Activated B cell treated with CpG ODN at 0.5 μM for 24 hours (primary cell): ENCODE results near the gene CAPN1. TPM values are rescaled to one million over a fixed set of nuclear protein-coding genes. Genes with fewer than 3 reads are reported as not detected.
"Not testable (repeated sequence)": the region's sequence is repeated elsewhere in the genome, so short reads cannot be mapped to it uniquely, and the experiment has no call there.

Source experiments
- ATAC-seq: fragments of 200-7000 bp; cut with Tn5 transposase; one replicate; pipeline ENCODE4 v1.10.0; 2021; ENCODE audit warnings: low read depth, mild to moderate bottlenecking, moderate library complexity
- CTCF ChIA-PET: fragments of 350-600 bp; sonication (Branson Sonifier 250); formaldehyde crosslinking; loops from one replicate; lab custom pipeline; 2021; ENCODE audit warnings: antibody characterized with exemption; lab: Charles Lee
- POLR2A ChIA-PET: fragments of 350-600 bp; sonication (Branson Sonifier 250); formaldehyde crosslinking; loops from one replicate; lab custom pipeline; 2021; ENCODE audit warnings: antibody characterized with exemption; lab: Charles Lee
- DNase-seq: peaks from one replicate; pipeline ENCODE4 v3.0.0; 2022
- H3K27ac Mint-ChIP-seq: one replicate; pipeline ENCODE4 v1.8.0; 2020; ENCODE audit warnings: mixed read lengths
- H3K27me3 Mint-ChIP-seq: one replicate; pipeline ENCODE4 v1.8.0; 2021; ENCODE audit warnings: mixed read lengths
- H3K36me3 Mint-ChIP-seq: one replicate; pipeline ENCODE4 v1.8.0; 2021; ENCODE audit warnings: low read depth, mixed read lengths
- H3K4me1 Mint-ChIP-seq: one replicate; pipeline ENCODE4 v1.8.0; 2021; ENCODE audit warnings: mixed read lengths
- H3K4me3 Mint-ChIP-seq: one replicate; pipeline ENCODE4 v1.8.0; 2020; ENCODE audit warnings: mild to moderate bottlenecking, mixed read lengths
- H3K9me3 Mint-ChIP-seq: one replicate; pipeline ENCODE4 v1.8.0; 2020; ENCODE audit warnings: mixed read lengths
- CTCF ChIP-seq: fragments of 200-600 bp; IDR thresholded peaks from one replicate; pipeline ENCODE4 v1.8.0; 2022; ENCODE audit warnings: antibody characterized with exemption, mild to moderate bottlenecking
- intact Hi-C: fragments of 100-400 bp; cut with micrococcal nuclease; formaldehyde crosslinking; loops from one replicate; pipeline ENCODE4 v1.15.1; 2024
- total RNA-seq: library from RNA; stranded (reverse); gene quantifications from 2 replicates; pipeline ENCODE4 v1.2.3, GENCODE V29; 2022

The CAPN1 gene
- total RNA-seq, 1 donor from 2014 or later = 260 TPM

GRCh38 chr11:65167656-65168055, 14.1 kb upstream of the CAPN1 start:
- no peak for TF ChIP-seq CTCF
- ATAC-seq (no peak), DNase-seq (no peak)
- no peaks in the 10 kb centered on the region for H3K36me3 Mint-ChIP-seq
- intact Hi-C loops = no loop called here
- H3K27me3 Mint-ChIP-seq = no peaks in the 10 kb centered on the region
- CTCF ChIA-PET = no interaction called here
- H3K4me1 Mint-ChIP-seq = peaks cover 12% of the 10 kb centered on the region
- H3K9me3 Mint-ChIP-seq = no peaks in the 10 kb centered on the region
- POLR2A ChIA-PET = interaction anchor here (0.7 to 4.0 kb wide), 2 partner anchors 33 to 71 kb away, joined by 3 to 27 read pairs; partner anchors contain the start of gene SYVN1
- H3K4me3 Mint-ChIP-seq = no peak overlapping the region
- no peak overlapping the region for H3K27ac Mint-ChIP-seq

GRCh38 chr11:65169164-65169641, 12.5 kb upstream of the CAPN1 start:
- H3K9me3 Mint-ChIP-seq = no peaks in the 10 kb centered on the region
- peaks cover 12% of the 10 kb centered on the region for H3K4me1 Mint-ChIP-seq
- ChIA-PET POLR2A (interaction anchor here (0.6 to 4.0 kb wide), 8 partner anchors 9 to 92 kb away, joined by 3 to 27 read pairs (median 4); partner anchors contain the start of genes FAU, MRPL49, POLA2 and SYVN1), CTCF (interaction anchor here (0.7 kb wide), 1 partner anchor 59 kb away, joined by 3 read pairs; no protein-coding TSS in a partner anchor)
- H3K4me3 Mint-ChIP-seq = no peak overlapping the region
- H3K27ac Mint-ChIP-seq = peak overlapping the region; percentile 87
- peak; percentile 62 for ATAC-seq
- intact Hi-C loops = no loop called here
- H3K36me3 Mint-ChIP-seq = no peaks in the 10 kb centered on the region
- H3K27me3 Mint-ChIP-seq = no peaks in the 10 kb centered on the region
- no peak for DNase-seq
- no peak for TF ChIP-seq CTCF

GRCh38 chr11:65170058-65170534, 11.6 kb upstream of the CAPN1 start, which contains the start of gene SPDYC:
SPDYC (plus strand) TSS chr11:65170233; CDS start chr11:65171358, 1,125 bp downstream.
- DNase-seq (no peak), ATAC-seq (no peak)
- Mint-ChIP-seq H3K27me3 (no peaks in the 10 kb centered on the region), H3K9me3 (no peaks in the 10 kb centered on the region), H3K4me1 (peaks cover 15% of the 10 kb centered on the region), H3K27ac (peak within 1 kb of the TSS; percentile 87), H3K4me3 (no peak within 1 kb of the TSS), H3K36me3 (peaks cover 3% of the 10 kb centered on the region)
- ChIA-PET CTCF (no interaction called here), POLR2A (interaction anchor here (0.5 to 4.0 kb wide), 3 partner anchors 36 to 160 kb away, joined by 3 to 27 read pairs (median 8); partner anchors contain the start of genes FAU, MRPL49 and SYVN1)
- no peak for TF ChIP-seq CTCF
- intact Hi-C loops = no loop called here

- ATAC-seq (no peak), DNase-seq (no peak)
- H3K27me3 Mint-ChIP-seq = no peaks in the 10 kb centered on the region
- no peaks in the 10 kb centered on the region for H3K9me3 Mint-ChIP-seq
- no peak overlapping the region for H3K4me3 Mint-ChIP-seq
- TF ChIP-seq CTCF = no peak
- H3K36me3 Mint-ChIP-seq = peaks cover 5% of the 10 kb centered on the region
- H3K4me1 Mint-ChIP-seq = peaks cover 15% of the 10 kb centered on the region
- CTCF ChIA-PET = interaction anchor here (1.5 kb wide), 1 partner anchor 60 kb away, joined by 5 read pairs; the partner anchor contains the start of gene TM7SF2
- POLR2A ChIA-PET = interaction anchor here (0.6 kb wide), 1 partner anchor 73 kb away, joined by 3 read pairs; no protein-coding TSS in a partner anchor
- intact Hi-C loops = no loop called here
- H3K27ac Mint-ChIP-seq = no peak overlapping the region
Measured at GRCh38 chr11:65172600-65172999, 9.1 kb upstream of the CAPN1 start.

- H3K27ac Mint-ChIP-seq, H3K27me3 Mint-ChIP-seq, H3K4me3 Mint-ChIP-seq, DNase-seq, ATAC-seq, H3K9me3 Mint-ChIP-seq, CTCF ChIA-PET, intact Hi-C loops, H3K4me1 Mint-ChIP-seq: not testable (repeated sequence)
- H3K36me3 Mint-ChIP-seq = peaks cover 13% of the 10 kb centered on the region
- POLR2A ChIA-PET = interaction anchor here (1.8 to 9.3 kb wide), 2 partner anchors 43 to 53 kb away, joined by 5 to 163 read pairs; partner anchors contain the start of genes FAU, MRPL49 and SYVN1
Measured at GRCh38 chr11:65174571-65175010, 7.1 kb upstream of the CAPN1 start.
